ENCODE results near the gene GAB2. TPM values are rescaled to one million over a fixed set of nuclear protein-coding genes. Genes with fewer than 3 reads are reported as not detected.

The GAB2 gene
- total and polyA plus RNA-seq, 2 donors (not counting 1 experiment from before 2014, with no cell fraction given): 5.8 to 85.9 TPM

GRCh38 chr11:78390809-78391208 is 26.8 kb downstream of the GAB2 start:
- H3K27ac Mint-ChIP-seq: no peak overlapping the region
- TF ChIP-seq EZH2 (IDR thresholded peaks at IDR 0.05; ENCODE audit: borderline replicate concordance, insufficient read depth, low read depth, low read length, poor library complexity, severe bottlenecking) (no peak), CTCF (IDR thresholded peaks at IDR 0.05) (no peak)
- ChIA-PET POLR2A (no interaction called here), CTCF (no interaction called here)
- Histone ChIP-seq H3K27ac (ENCODE audit: low read length in 2 of 2) (no peak overlapping the region), H3K4me1 (ENCODE audit: control insufficient read depth in 2 of 2, insufficient read depth in 2 of 2, low read length in 2 of 2) (peaks cover 0 to 5% of the 10 kb centered on the region in 2 donors), H3K27me3 (replicated peaks in 1 of 4; ENCODE audit: control extremely low read depth in 1 of 4, control insufficient read depth in 3 of 4, insufficient read depth in 4 of 4, low read length in 3 of 4) (no peaks in the 10 kb centered on the region), H3K4me2 (replicated peaks; ENCODE audit: low read depth, low read length, poor library complexity, severe bottlenecking) (no peak overlapping the region), H3K9ac (ENCODE audit: low read length) (no peak overlapping the region), H3K79me2 (ENCODE audit: control insufficient read depth, insufficient read depth, low read length) (peaks cover 64% of the 10 kb centered on the region), H3K9me3 (ENCODE audit: control extremely low read depth in 1 of 3, control insufficient read depth in 2 of 3, insufficient read depth in 1 of 3, low read length in 2 of 3) (no peaks in the 10 kb centered on the region), H3K36me3 (replicated peaks in 1 of 2; ENCODE audit: control extremely low read depth in 1 of 2, control insufficient read depth in 1 of 2, extremely low read depth in 1 of 2, insufficient read depth in 2 of 2, low read length in 1 of 2) (no peaks in the 10 kb centered on the region), H2AFZ (ENCODE audit: insufficient read depth, low read depth, low read length, poor library complexity, severe bottlenecking) (no peak overlapping the region), H4K20me1 (ENCODE audit: control insufficient read depth, insufficient read depth, low read length, poor library complexity, severe bottlenecking) (no peaks in the 10 kb centered on the region), H3K4me3 (ENCODE audit: control extremely low read depth in 1 of 5, extremely low read depth in 1 of 5, insufficient read depth in 1 of 5, low read depth in 2 of 5, low read length in 4 of 5) (no peak overlapping the region)
- DNase-seq (no peak), ATAC-seq (ENCODE audit: low read depth) (no peak)
- H3K4me3 Mint-ChIP-seq: no peak overlapping the region
- no peaks in the 10 kb centered on the region for H3K9me3 Mint-ChIP-seq (ENCODE audit: insufficient read depth)
- H3K4me1 Mint-ChIP-seq: peaks cover 34% of the 10 kb centered on the region
- intact Hi-C loops (cut with micrococcal nuclease): no loop called here
- 82% methylated on average over 5 of the region's 5 CpGs for WGBS (ENCODE audit: insufficient coverage)
- no peaks in the 10 kb centered on the region for H3K27me3 Mint-ChIP-seq

GRCh38 chr11:78386215-78386941 is 31.2 kb downstream of the GAB2 start:
- H3K4me2 ChIP-seq (replicated peaks; ENCODE audit: low read depth, low read length, poor library complexity, severe bottlenecking): no peak overlapping the region
- ChIA-PET CTCF (interaction anchor here (0.6 kb wide), 1 partner anchor 38 kb away, joined by 3 read pairs; no protein-coding TSS in a partner anchor), POLR2A (no interaction called here)
- no peaks in the 10 kb centered on the region for H4K20me1 ChIP-seq (ENCODE audit: control insufficient read depth, insufficient read depth, low read length, poor library complexity, severe bottlenecking)
- intact Hi-C loops (cut with micrococcal nuclease): no loop called here
- no peak overlapping the region for H3K4me3 ChIP-seq (ENCODE audit: control extremely low read depth in 1 of 5, extremely low read depth in 1 of 5, insufficient read depth in 1 of 5, low read depth in 2 of 5, low read length in 4 of 5)
- ATAC-seq (ENCODE audit: low read depth) (no peak), DNase-seq (no peak)
- H3K9me3 Mint-ChIP-seq (ENCODE audit: insufficient read depth): peaks cover 8% of the 10 kb centered on the region
- TF ChIP-seq EZH2 (IDR thresholded peaks at IDR 0.05; ENCODE audit: borderline replicate concordance, insufficient read depth, low read depth, low read length, poor library complexity, severe bottlenecking) (no peak), CTCF (IDR thresholded peaks at IDR 0.05) (no peak)
- peaks cover 0 to 5% of the 10 kb centered on the region in 2 donors for H3K4me1 ChIP-seq (ENCODE audit: control insufficient read depth in 2 of 2, insufficient read depth in 2 of 2, low read length in 2 of 2)
- H3K4me1 Mint-ChIP-seq: peaks cover 17% of the 10 kb centered on the region
- no peak overlapping the region for H3K9ac ChIP-seq (ENCODE audit: low read length)
- H3K9me3 ChIP-seq (ENCODE audit: control extremely low read depth in 1 of 3, control insufficient read depth in 2 of 3, insufficient read depth in 1 of 3, low read length in 2 of 3): peaks cover 2 to 10% (median 10%) of the 10 kb centered on the region in 3 donors
- H3K27me3 Mint-ChIP-seq: no peaks in the 10 kb centered on the region
- H3K27ac ChIP-seq (ENCODE audit: low read length in 2 of 2): no peak overlapping the region
- H2AFZ ChIP-seq (ENCODE audit: insufficient read depth, low read depth, low read length, poor library complexity, severe bottlenecking): no peak overlapping the region
- H3K36me3 ChIP-seq (replicated peaks in 1 of 2; ENCODE audit: control extremely low read depth in 1 of 2, control insufficient read depth in 1 of 2, extremely low read depth in 1 of 2, insufficient read depth in 2 of 2, low read length in 1 of 2): no peaks in the 10 kb centered on the region
- no peak overlapping the region for H3K4me3 Mint-ChIP-seq
- no peak overlapping the region for H3K27ac Mint-ChIP-seq
- no peaks in the 10 kb centered on the region for H3K27me3 ChIP-seq (replicated peaks in 1 of 4; ENCODE audit: control extremely low read depth in 1 of 4, control insufficient read depth in 3 of 4, insufficient read depth in 4 of 4, low read length in 3 of 4)
- H3K79me2 ChIP-seq (ENCODE audit: control insufficient read depth, insufficient read depth, low read length): peaks cover 47% of the 10 kb centered on the region
- 100% methylated on average over 1 of the region's 3 CpGs for WGBS (ENCODE audit: insufficient coverage)
